Mucosa of rectum (tissue), 2 donors: Measurements from ENCODE around the gene KLHDC1.
"Not testable (repeated sequence)": the region's sequence is repeated elsewhere in the genome, so short reads cannot be mapped to it uniquely, and the experiment has no call there.

Experiments
- H3K27ac ChIP-seq, 2 donors: one replicate each; pipeline ENCODE4 v1.7.0; 2013; ENCODE audit warnings: inconsistent platforms in 2 of 2, low read depth in 2 of 2, low read length in 2 of 2
- H3K27me3 ChIP-seq, 2 donors: one replicate each; pipeline ENCODE4 v1.7.0; 2013; ENCODE audit warnings: low read length in 2 of 2; ENCODE audit not compliant: control insufficient read depth in 2 of 2, insufficient read depth in 2 of 2
- H3K36me3 ChIP-seq, 2 donors: one replicate each; pipeline ENCODE4 v1.7.0; 2013; ENCODE audit warnings: low read length in 2 of 2; ENCODE audit not compliant: control insufficient read depth in 2 of 2, insufficient read depth in 2 of 2
- H3K4me1 ChIP-seq, 2 donors: one replicate each; pipeline ENCODE4 v1.7.0; 2013; ENCODE audit warnings: low read length in 2 of 2, mild to moderate bottlenecking in 1 of 2; ENCODE audit not compliant: control insufficient read depth in 2 of 2, insufficient read depth in 2 of 2
- H3K4me3 ChIP-seq, 2 donors: one replicate each; pipeline ENCODE4 v1.7.0; 2013; ENCODE audit warnings: low read length in 2 of 2
- H3K9ac ChIP-seq, 2 donors: one replicate each; pipeline ENCODE4 v1.7.0; 2013; ENCODE audit warnings: low read length in 2 of 2, low read depth in 1 of 2, mild to moderate bottlenecking in 1 of 2
- H3K9me3 ChIP-seq, 2 donors: one replicate each; pipeline ENCODE4 v1.7.0; 2013; ENCODE audit warnings: low read length in 2 of 2; ENCODE audit not compliant: control insufficient read depth in 2 of 2
- donor health status: healthy.
- donor health status: Normal muscosa, but diverticular disease.

Gene KLHDC1

DNA sequence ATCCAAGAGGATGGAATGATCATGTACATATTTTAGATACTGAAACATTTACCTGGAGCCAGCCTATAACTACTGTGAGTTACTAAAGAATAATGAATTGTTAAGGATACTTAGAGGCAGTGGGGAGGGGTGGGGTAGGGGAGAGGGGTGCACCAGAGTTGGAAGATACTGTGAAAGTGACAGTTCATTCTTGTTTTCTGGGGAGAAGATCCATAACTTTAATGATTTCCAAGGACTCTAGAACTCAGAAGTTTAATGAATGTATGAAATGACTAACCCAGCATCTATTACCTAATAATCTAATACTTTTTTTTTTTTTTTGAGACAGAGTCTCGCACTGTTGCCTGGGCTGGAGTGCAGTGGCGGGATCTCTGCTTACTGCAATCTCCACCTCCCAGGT is 85.5 kb downstream of the KLHDC1 start:
- H3K9me3 ChIP-seq, result no peaks in the 10 kb centered on the region
- no peak overlapping the region for H3K4me3 ChIP-seq
- no peak overlapping the region for H3K27ac ChIP-seq
- H3K36me3 ChIP-seq, result peaks cover 70 to 81% of the 10 kb centered on the region in 2 donors
- H3K4me1 ChIP-seq, result no peaks in the 10 kb centered on the region
- H3K27me3 ChIP-seq, result no peaks in the 10 kb centered on the region
- no peak overlapping the region for H3K9ac ChIP-seq

- Histone ChIP-seq H3K36me3 (peaks cover 73 to 80% of the 10 kb centered on the region in 2 donors), H3K27ac (peak overlapping the region in 1 of 2 donors; percentile 22)
- not testable (repeated sequence) for H3K9ac ChIP-seq, H3K4me3 ChIP-seq, H3K4me1 ChIP-seq, H3K9me3 ChIP-seq, H3K27me3 ChIP-seq
Measured at GRCh38 chr14:49781040-49781439, 88.1 kb downstream of the KLHDC1 start.

GRCh38 chr14:49783394-49784014 is 90.6 kb downstream of the KLHDC1 start:
- H3K27me3 ChIP-seq, result no peaks in the 10 kb centered on the region
- H3K36me3 ChIP-seq, result peaks cover 75 to 81% of the 10 kb centered on the region in 2 donors
- no peak overlapping the region for H3K9ac ChIP-seq
- H3K9me3 ChIP-seq, result no peaks in the 10 kb centered on the region
- no peak overlapping the region for H3K27ac ChIP-seq
- no peak overlapping the region for H3K4me3 ChIP-seq
- H3K4me1 ChIP-seq, result no peaks in the 10 kb centered on the region

- no peak overlapping the region for H3K27ac ChIP-seq
- H3K4me1 ChIP-seq, result no peaks in the 10 kb centered on the region
- H3K36me3 ChIP-seq, result peaks cover 73 to 78% of the 10 kb centered on the region in 2 donors
- no peaks in the 10 kb centered on the region for H3K9me3 ChIP-seq
- H3K4me3 ChIP-seq, result no peak overlapping the region
- H3K27me3 ChIP-seq, result no peaks in the 10 kb centered on the region
- no peak overlapping the region for H3K9ac ChIP-seq
Measured at GRCh38 chr14:49786315-49786714, 93.4 kb downstream of the KLHDC1 start.

DNA sequence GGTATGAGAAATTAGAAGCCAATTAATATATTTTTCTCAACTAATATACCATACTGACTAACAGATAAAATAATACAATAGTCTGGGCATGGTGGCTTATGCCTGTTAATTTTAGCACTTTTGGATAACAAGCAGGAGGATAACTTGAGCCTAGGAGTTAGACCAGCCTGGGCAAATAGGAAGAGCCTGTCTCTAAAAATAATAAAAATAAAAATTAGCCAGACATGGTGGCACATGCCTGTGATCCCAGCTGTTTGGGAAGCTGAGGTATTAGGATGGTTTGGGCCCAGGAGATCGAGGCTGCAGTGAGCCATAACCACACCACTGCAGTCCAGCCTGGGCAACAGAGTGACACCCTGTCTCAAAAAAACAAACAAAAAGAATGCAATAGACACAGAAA is 99.7 kb downstream of the KLHDC1 start:
- no peaks in the 10 kb centered on the region for H3K9me3 ChIP-seq
- H3K4me3 ChIP-seq, result no peak overlapping the region
- no peaks in the 10 kb centered on the region for H3K27me3 ChIP-seq
- H3K36me3 ChIP-seq, result peaks cover 58 to 62% of the 10 kb centered on the region in 2 donors
- H3K27ac ChIP-seq, result no peak overlapping the region
- no peaks in the 10 kb centered on the region for H3K4me1 ChIP-seq
- no peak overlapping the region for H3K9ac ChIP-seq

DNA sequence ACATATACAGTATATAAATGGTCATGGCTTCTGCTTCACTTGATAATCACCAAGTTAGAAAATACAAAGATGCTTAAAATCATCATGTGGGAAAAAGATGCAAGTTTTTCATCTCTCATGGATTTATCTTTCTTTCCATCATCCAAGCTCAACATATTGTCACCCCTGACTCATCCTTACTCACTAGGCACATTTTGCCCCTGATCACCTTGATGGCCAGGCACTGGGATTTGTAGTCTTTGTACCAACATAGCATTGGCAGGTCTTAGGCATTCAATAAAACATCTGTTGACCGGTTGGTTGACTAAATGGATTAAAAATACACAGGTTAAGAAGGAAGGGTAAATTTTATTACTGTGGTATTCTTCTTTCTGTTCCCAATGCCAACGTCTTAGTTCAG is 103.1 kb downstream of the KLHDC1 start:
- Histone ChIP-seq H3K9me3 (no peaks in the 10 kb centered on the region), H3K27me3 (no peaks in the 10 kb centered on the region), H3K4me1 (no peaks in the 10 kb centered on the region), H3K36me3 (peaks cover 64 to 69% of the 10 kb centered on the region in 2 donors), H3K4me3 (no peak overlapping the region), H3K27ac (no peak overlapping the region), H3K9ac (no peak overlapping the region)
